ENCODE measurements around the gene SORBS1.

- TF ChIP-seq CTCF (IDR thresholded peaks at IDR 0.05; ENCODE audit: poor library complexity) (no peak), EZH2 (IDR thresholded peaks at IDR 0.05; ENCODE audit: borderline replicate concordance) (no peak), EZH2phosphoT487 (IDR thresholded peaks at IDR 0.05; ENCODE audit: low read depth, severe bottlenecking, unreplicated experiment) (no peak)
Observed at GRCh38 chr10:95571390-95571789, 10.2 kb upstream of the SORBS1 start.

Measured in hepatocyte (in vitro differentiated cells).